DND-41 (cell line): ENCODE results near the gene EVA1C.
"Not testable (repeated sequence)": the region's sequence is repeated elsewhere in the genome, so short reads cannot be mapped to it uniquely, and the experiment has no call there.

ENCODE experiments used
- CTCF ChIP-seq: IDR thresholded peaks from 2 replicates; pipeline ENCODE4 v1.5.1; 2012; ENCODE audit warnings: borderline replicate concordance, low read length, moderate library complexity, mild to moderate bottlenecking; ENCODE audit not compliant: poor library complexity, severe bottlenecking; ENCODE audit errors: extremely low read depth
- EZH2 ChIP-seq: IDR thresholded peaks from 3 replicates; pipeline ENCODE4 v1.6.1; 2012; ENCODE audit warnings: borderline replicate concordance, low read depth, mild to moderate bottlenecking, moderate library complexity, low read length, inconsistent platforms; ENCODE audit not compliant: severe bottlenecking

GRCh38 chr21:32543056-32543455 lies 130.6 kb downstream of the EVA1C start:
- TF ChIP-seq EZH2, CTCF: not testable (repeated sequence)
